Lower leg skin (tissue), 3 donors: ENCODE results near the gene ASAP2.

ENCODE experiments used
- CTCF ChIP-seq, 3 donors: fragments of 450-650 bp; IDR thresholded peaks; one replicate each; pipeline ENCODE4 v1.5.1; 2016; ENCODE audit warnings: antibody characterized with exemption in 3 of 3, mild to moderate bottlenecking in 3 of 3, moderate library complexity in 2 of 3
- POLR2A ChIP-seq, 2 donors: fragments of 450-650 bp; IDR thresholded peaks; one replicate each; pipeline ENCODE4 v1.6.1; 2016 to 2017; ENCODE audit warnings: antibody characterized with exemption in 2 of 2, mild to moderate bottlenecking in 1 of 2, moderate library complexity in 1 of 2

- TF ChIP-seq CTCF (IDR thresholded peaks at IDR 0.05) (no peak), POLR2A (IDR thresholded peaks at IDR 0.05) (no peak)
These were observed 64.5 kb downstream of the ASAP2 start for GRCh38 chr2:9271091-9271490.
